GM23248 (cell line): ENCODE data around the gene SYCP1.

Source experiments
- EZH2 ChIP-seq: fragments of 200-600 bp; sonication (generic); IDR thresholded peaks from 2 replicates; pipeline ENCODE4 v1.6.1; 2018; ENCODE audit warnings: antibody characterized with exemption, mild to moderate bottlenecking; ENCODE audit not compliant: insufficient read depth, poor library complexity, severe bottlenecking
- EZH2phosphoT487 ChIP-seq: fragments of 200-600 bp; sonication (generic); IDR thresholded peaks from 2 replicates; pipeline ENCODE4 v1.6.1; 2018; ENCODE audit warnings: antibody characterized with exemption, moderate library complexity, mild to moderate bottlenecking, low read depth; ENCODE audit not compliant: insufficient read depth

DNA sequence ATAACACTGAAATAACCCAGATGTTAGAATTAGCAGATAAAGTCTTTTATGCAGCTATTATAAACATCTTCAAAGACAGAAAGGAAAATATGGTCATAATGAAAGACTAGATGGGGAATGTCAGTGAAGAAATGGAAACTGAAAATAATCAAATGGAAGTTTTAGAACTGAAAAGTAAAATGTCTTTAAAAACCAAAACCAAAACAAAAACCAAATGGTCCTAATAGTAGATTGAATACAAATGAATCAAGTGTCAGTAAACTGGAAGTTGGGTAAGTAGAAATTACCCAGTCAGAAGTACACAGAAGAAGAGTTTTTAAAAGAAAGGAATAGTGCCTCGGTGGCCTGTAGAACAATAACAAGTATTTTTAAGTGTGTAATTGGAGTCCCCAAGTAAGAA is 72.7 kb downstream of the SYCP1 start:
- TF ChIP-seq EZH2phosphoT487 (no peak), EZH2 (no peak)
